ENCODE measurements around the gene GFOD2. TPM values are rescaled to one million over a fixed set of nuclear protein-coding genes. Genes with fewer than 3 reads are reported as not detected.

The GFOD2 gene
- total and polyA plus RNA-seq, 2 of the 8 experiments (the other 6 are each of a cell fraction or from before 2014, with no cell fraction given), result 21.4 to 33.2 TPM

DNA sequence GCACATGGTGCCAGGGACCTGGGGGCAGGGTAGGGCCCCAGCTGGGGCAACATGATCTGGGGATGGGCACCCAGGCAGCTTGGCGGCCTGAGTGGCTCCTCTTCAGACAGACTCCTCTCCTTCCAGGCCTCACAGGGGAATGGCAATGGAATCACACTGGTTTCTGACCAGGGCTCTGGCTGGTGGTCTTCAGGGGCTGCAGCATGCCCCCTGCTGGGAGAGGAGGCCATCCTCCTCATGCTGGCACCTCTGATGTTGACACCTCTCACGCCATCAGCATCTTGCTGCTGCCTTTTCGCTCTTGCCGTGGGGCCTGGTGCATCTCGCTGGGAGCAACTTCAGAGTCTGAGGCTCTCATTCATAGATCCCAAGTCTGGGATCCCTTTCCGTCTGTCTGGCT lies 11.2 kb upstream of the GFOD2 start (continued):
- TF ChIP-seq CREB1 (IDR thresholded peaks at IDR 0.05), result no peak
- TF ChIP-seq SAP30 (IDR thresholded peaks at IDR 0.05; ENCODE audit: insufficient read depth, insufficient replicate concordance, low read length), result no peak
- no peak for TF ChIP-seq POLR2AphosphoS5 (IDR thresholded peaks at IDR 0.05; ENCODE audit: low read depth, low read length)

All from H1 (cell line).